Smooth muscle cell (in vitro differentiated cells): ENCODE data around the gene MEF2B. TPM values are rescaled to one million over a fixed set of nuclear protein-coding genes. Genes with fewer than 3 reads are reported as not detected.

Experiments used
- DNase-seq: peaks from one replicate; lab custom pipeline; 2025; ENCODE audit not compliant: unreplicated experiment; lab: John Stamatoyannopoulos, UW
- H2AFZ ChIP-seq: fragments of 200-600 bp; sonication (generic); 2 replicates; pipeline ENCODE4 v1.6.0; 2016; ENCODE audit warnings: antibody characterized with exemption, low read depth, mild to moderate bottlenecking
- H3F3A ChIP-seq: fragments of 200-600 bp; sonication (generic); 2 replicates; pipeline ENCODE4 v1.6.0; 2017; ENCODE audit warnings: antibody characterized with exemption, low read depth
- H3K27ac ChIP-seq: fragments of 200-600 bp; sonication (generic); 2 replicates; pipeline ENCODE4 v1.5.1; 2016; ENCODE audit warnings: low read depth, mild to moderate bottlenecking
- H3K27me3 ChIP-seq: fragments of 200-600 bp; sonication (generic); 2 replicates; pipeline ENCODE4 v1.6.1; 2016; ENCODE audit warnings: low read depth, mild to moderate bottlenecking
- H3K36me3 ChIP-seq: fragments of 200-600 bp; sonication (generic); 2 replicates; pipeline ENCODE4 v1.5.1; 2016; ENCODE audit warnings: low read depth
- H3K4me1 ChIP-seq: fragments of 200-600 bp; sonication (generic); 2 replicates; pipeline ENCODE4 v1.5.1; 2016; ENCODE audit warnings: low read depth
- H3K4me2 ChIP-seq: fragments of 200-600 bp; sonication (generic); 2 replicates; pipeline ENCODE4 v1.6.0; 2016; ENCODE audit warnings: mild to moderate bottlenecking
- H3K4me3 ChIP-seq: fragments of 200-600 bp; sonication (generic); 2 replicates; pipeline ENCODE4 v1.5.1; 2016; ENCODE audit warnings: mild to moderate bottlenecking
- H3K79me2 ChIP-seq: fragments of 200-600 bp; sonication (generic); 2 replicates; pipeline ENCODE4 v1.6.0; 2016; ENCODE audit warnings: low read depth, mild to moderate bottlenecking
- H3K9ac ChIP-seq: fragments of 200-600 bp; sonication (generic); 2 replicates; pipeline ENCODE4 v1.6.0; 2016; ENCODE audit warnings: low read depth
- H3K9me3 ChIP-seq: fragments of 200-600 bp; sonication (generic); replicated peaks from 2 replicates; pipeline ENCODE4 v1.5.1; 2016; ENCODE audit warnings: low read depth
- H4K20me1 ChIP-seq: fragments of 200-600 bp; sonication (generic); 2 replicates; pipeline ENCODE4 v1.6.0; 2016; ENCODE audit warnings: low read depth
- CTCF ChIP-seq: fragments of 200-600 bp; sonication (generic); IDR thresholded peaks from 2 replicates; pipeline ENCODE4 v1.5.1; 2017; ENCODE audit warnings: borderline replicate concordance, mild to moderate bottlenecking, antibody characterized with exemption; ENCODE audit not compliant: insufficient read depth, poor library complexity, severe bottlenecking
- WGBS: methylation state at CpG from one replicate; pipeline ENCODE4 v1.1.7; 2016; ENCODE audit warnings: low lambda C conversion rate; 5-methylcytosine and 5-hydroxymethylcytosine counted together
- polyA plus RNA-seq: library from polyadenylated mRNA; unstranded; fragments of >200 nt; fragmentation: Nextera tagmentation; extraction: Ambion mirVana; gene quantifications from 2 replicates; pipeline ENCODE4 v1.2.1, GENCODE V29; 2016
- total RNA-seq: library from RNA; depleted of rRNA; stranded (reverse); fragments of >200 nt; gene quantifications from 2 replicates; pipeline ENCODE4 v1.2.3, GENCODE V29; 2014

MEF2B gene
- total and polyA plus RNA-seq, 2 experiments from 2014 or later, result 2.9 TPM; not detected in 1

DNA sequence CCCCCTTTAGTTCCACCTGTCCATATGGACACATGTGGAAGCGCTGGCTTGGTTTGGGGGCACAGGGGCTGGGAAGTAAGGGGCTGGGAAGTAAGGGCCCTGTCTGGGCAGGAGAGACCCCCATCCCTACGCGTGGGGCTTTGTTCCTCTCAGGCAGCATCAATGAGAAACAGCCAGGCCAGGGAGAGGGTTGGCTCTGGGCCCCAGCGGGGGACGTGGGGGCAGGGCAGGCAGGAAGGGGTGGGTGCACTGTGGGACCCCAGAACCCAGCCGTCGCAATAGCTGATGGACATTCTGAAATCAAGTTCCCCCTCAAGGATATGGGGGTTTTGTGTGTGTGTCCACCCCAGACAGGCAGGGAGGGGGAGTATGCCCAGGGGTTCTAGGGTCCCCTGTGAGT is 42.9 kb upstream of the MEF2B start:
- no peak overlapping the region for H2AFZ ChIP-seq
- no peak for TF ChIP-seq CTCF
- no peak overlapping the region for H3K9ac ChIP-seq
- peaks cover 46% of the 10 kb centered on the region for H3K27me3 ChIP-seq
- no peak overlapping the region for H3K4me2 ChIP-seq
- no peak overlapping the region for H3K27ac ChIP-seq
- H3F3A ChIP-seq, result no peaks in the 10 kb centered on the region
- H3K9me3 ChIP-seq, result no peaks in the 10 kb centered on the region
- H3K4me1 ChIP-seq, result no peaks in the 10 kb centered on the region
- WGBS, result 42% methylated on average over 7 of the region's 7 CpGs
- no peak for DNase-seq
- no peaks in the 10 kb centered on the region for H4K20me1 ChIP-seq
- H3K79me2 ChIP-seq, result no peaks in the 10 kb centered on the region
- no peak overlapping the region for H3K4me3 ChIP-seq
- no peaks in the 10 kb centered on the region for H3K36me3 ChIP-seq

- Histone ChIP-seq H3F3A (no peaks in the 10 kb centered on the region), H2AFZ (no peak within 1 kb of the TSS), H3K9me3 (no peaks in the 10 kb centered on the region), H3K36me3 (no peaks in the 10 kb centered on the region), H3K4me2 (no peak within 1 kb of the TSS), H3K27ac (no peak within 1 kb of the TSS), H3K27me3 (peaks cover 46% of the 10 kb centered on the region), H3K4me3 (no peak within 1 kb of the TSS), H3K9ac (no peak within 1 kb of the TSS), H3K4me1 (no peaks in the 10 kb centered on the region), H4K20me1 (no peaks in the 10 kb centered on the region), H3K79me2 (no peaks in the 10 kb centered on the region)
- 13% methylated on average over 48 of the region's 54 CpGs for WGBS
- DNase-seq, result no peak
- TF ChIP-seq CTCF, result no peak
Measured at GRCh38 chr19:19211499-19212420, 41.7 kb upstream of the MEF2B start, which contains the start of gene NCAN. TSS of gene NCAN (plus strand) at chr19:19211958. CDS start at chr19:19216954, 4,996 bp downstream.

GRCh38 chr19:19209372-19209771 is 39.3 kb upstream of the MEF2B start:
- no peak for TF ChIP-seq CTCF
- Histone ChIP-seq H4K20me1 (no peaks in the 10 kb centered on the region), H3K27me3 (peaks cover 41% of the 10 kb centered on the region), H3K9me3 (no peaks in the 10 kb centered on the region), H3K4me1 (no peaks in the 10 kb centered on the region), H3K4me3 (no peak overlapping the region), H3F3A (no peaks in the 10 kb centered on the region), H3K79me2 (no peaks in the 10 kb centered on the region), H2AFZ (no peak overlapping the region), H3K4me2 (no peak overlapping the region), H3K27ac (no peak overlapping the region), H3K9ac (no peak overlapping the region), H3K36me3 (no peaks in the 10 kb centered on the region)
- WGBS, result 65% methylated on average over 9 of the region's 9 CpGs
- DNase-seq, result no peak
